Endodermal cell (in vitro differentiated cells): ENCODE results near the gene TMEM86B. TPM values are rescaled to one million over a fixed set of nuclear protein-coding genes. Genes with fewer than 3 reads are reported as not detected.

Experiments used
- DNase-seq: peaks from one replicate; pipeline ENCODE4 v3.0.0-alpha.2; 2017
- H3K27ac ChIP-seq: 2 replicates; pipeline ENCODE4 v1.5.1; 2013; ENCODE audit warnings: mild to moderate bottlenecking, low read depth, low read length, moderate library complexity
- H3K27me3 ChIP-seq: 2 replicates; pipeline ENCODE4 v1.6.1; 2013; ENCODE audit warnings: mild to moderate bottlenecking, low read length, moderate library complexity; ENCODE audit not compliant: insufficient read depth, control insufficient read depth, poor library complexity, severe bottlenecking
- H3K36me3 ChIP-seq: 2 replicates; pipeline ENCODE4 v1.7.0; 2013; ENCODE audit warnings: mild to moderate bottlenecking, low read length, moderate library complexity; ENCODE audit not compliant: control insufficient read depth, insufficient read depth
- H3K4me1 ChIP-seq: one replicate; pipeline ENCODE4 v1.7.0; 2013; ENCODE audit warnings: low read length; ENCODE audit not compliant: control insufficient read depth, insufficient read depth
- H3K4me3 ChIP-seq: 2 replicates; pipeline ENCODE4 v1.5.1; 2013; ENCODE audit warnings: mild to moderate bottlenecking, low read length, moderate library complexity
- H3K9ac ChIP-seq: 2 replicates; pipeline ENCODE4 v1.6.1; 2013; ENCODE audit warnings: mild to moderate bottlenecking, low read length, moderate library complexity; ENCODE audit not compliant: poor library complexity, severe bottlenecking; ENCODE audit errors: extremely low read depth
- H3K9me3 ChIP-seq: 2 replicates; pipeline ENCODE4 v1.6.1; 2013; ENCODE audit warnings: mild to moderate bottlenecking, low read length, moderate library complexity; ENCODE audit not compliant: control insufficient read depth
- H3K27ac Mint-ChIP-seq: 2 replicates; pipeline ENCODE4 v1.8.0; 2020; ENCODE audit warnings: mixed read lengths
- H3K27me3 Mint-ChIP-seq: 2 replicates; pipeline ENCODE4 v1.8.0; 2021; ENCODE audit warnings: mild to moderate bottlenecking, mixed read lengths; ENCODE audit not compliant: insufficient read depth
- H3K36me3 Mint-ChIP-seq: 2 replicates; pipeline ENCODE4 v1.8.0; 2020; ENCODE audit warnings: low read depth, mixed read lengths
- H3K4me1 Mint-ChIP-seq: 2 replicates; pipeline ENCODE4 v1.8.0; 2020; ENCODE audit warnings: mixed read lengths
- H3K4me3 Mint-ChIP-seq: 2 replicates; pipeline ENCODE4 v1.8.0; 2020; ENCODE audit warnings: mild to moderate bottlenecking, moderate library complexity, mixed read lengths
- H3K9me3 Mint-ChIP-seq: 2 replicates; pipeline ENCODE4 v1.8.0; 2020; ENCODE audit warnings: mild to moderate bottlenecking, mixed read lengths
- WGBS, 2 experiments: methylation state at CpG; one replicate each; pipeline versions ENCODE4 v1.1.5 to v1.1.7; 2013; ENCODE audit warnings: missing lambda C conversion rate in 2 of 2, mixed read lengths in 1 of 2; ENCODE audit not compliant: insufficient coverage in 1 of 2, insufficient read length in 1 of 2; 5-methylcytosine and 5-hydroxymethylcytosine counted together
- long read RNA-seq, 4 experiments: library from polyadenylated mRNA in 2 of 4; library from RNA in 1 of 4; library from capped mRNA in 1 of 4; stranded (forward) in 3 of 4; unstranded in 1 of 4; transcript quantifications; one replicate each; pipeline ENCODE4 v2.0.0, GENCODE V29; 2020 to 2021; ENCODE audit warnings: inconsistent platforms in 1 of 4
- polyA plus RNA-seq, 2 experiments: library from polyadenylated mRNA; stranded (reverse); fragments of 50-300 nt; gene quantifications; one replicate each; pipeline ENCODE4 v1.2.3, GENCODE V29; 2013
- total RNA-seq, 2 donors: library from RNA; stranded (reverse); fragmentation: NEBNext Ultra II Directional in 1 of 2; extraction: Animal tissue kit (Norgen Biotek cat#: 25700) in 1 of 2; gene quantifications; 2 replicates in 1 of 2; 3 replicates in 1 of 2; pipeline ENCODE4 v1.2.1, GENCODE V29; 2021
- TF ChIP-seq, protein P1 (sequence below): fragments of 200-600 bp; sonication (generic); conservative IDR thresholded peaks from 2 replicates; pipeline ENCODE4 v1.5.0; 2021; ENCODE audit warnings: antibody characterized with exemption, mild to moderate bottlenecking

Gene TMEM86B, protein sequence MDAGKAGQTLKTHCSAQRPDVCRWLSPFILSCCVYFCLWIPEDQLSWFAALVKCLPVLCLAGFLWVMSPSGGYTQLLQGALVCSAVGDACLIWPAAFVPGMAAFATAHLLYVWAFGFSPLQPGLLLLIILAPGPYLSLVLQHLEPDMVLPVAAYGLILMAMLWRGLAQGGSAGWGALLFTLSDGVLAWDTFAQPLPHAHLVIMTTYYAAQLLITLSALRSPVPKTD
- 1 to 10 TPM; 2.9 to 5.9 TPM for total RNA-seq
- polyA plus RNA-seq (2013, experiment 1 of 2): 4.9 TPM
- polyA plus RNA-seq (2013, experiment 2 of 2): 3.5 TPM
- long read RNA-seq, experiment 1, partial matches to known transcripts: 0 of 1 reads
- long read RNA-seq, experiment 1, other reads (novel, unspliced or antisense): 0 of 1 reads
- long read RNA-seq, experiment 2, partial matches to known transcripts: 0 of 2 reads
- long read RNA-seq, experiment 2, other reads (novel, unspliced or antisense): 0 of 2 reads
- long read RNA-seq, experiment 3, partial matches to known transcripts: 0 of 3 reads
- long read RNA-seq, experiment 3, other reads (novel, unspliced or antisense): 0 of 3 reads
- long read RNA-seq, experiment 4, partial matches to known transcripts: 0 of 1 reads
- long read RNA-seq, experiment 4, other reads (novel, unspliced or antisense): 0 of 1 reads

DNA sequence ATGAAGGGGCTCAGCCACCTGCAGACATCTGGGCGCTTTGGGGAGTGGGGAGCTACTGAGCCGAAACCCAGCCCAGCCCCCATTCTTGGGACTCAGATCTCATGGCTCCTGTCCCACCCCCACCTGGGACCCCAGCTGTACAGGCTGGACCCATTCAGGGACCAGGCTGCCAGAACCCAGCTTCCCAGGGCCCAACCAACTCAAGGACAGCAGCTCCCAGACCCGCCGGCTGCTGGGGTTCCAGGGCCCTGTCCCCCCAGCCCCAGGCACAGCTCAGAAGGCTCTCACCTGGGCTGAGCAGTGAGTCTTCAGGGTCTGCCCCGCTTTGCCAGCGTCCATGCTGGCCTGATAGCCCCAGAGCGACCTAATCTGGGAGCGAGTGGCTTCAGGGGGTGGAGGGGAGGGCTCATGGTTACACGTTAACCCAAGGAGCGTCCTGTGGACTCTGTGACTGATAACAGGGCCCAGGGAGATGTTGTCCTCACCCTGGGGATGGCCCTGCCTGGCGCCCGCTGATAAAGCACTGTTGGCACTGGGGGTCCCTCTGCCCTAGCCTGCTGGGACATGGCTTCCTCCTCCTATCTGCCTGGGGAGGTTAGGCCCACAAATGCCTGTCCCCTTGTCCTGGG lies at the start of gene TMEM86B:
TSS of gene TMEM86B (minus strand) at position 361 of the 629 bp plus-strand sequence. CDS start at position 339, 22 bp downstream.
- 86 to 91% methylated on average over 4 to 12 of the region's 12 CpGs for whole genome bisulfite sequencing, 2 experiments
- Histone ChIP-seq H3K36me3 (peaks cover 16% of the 10 kb centered on the region), H3K9ac (no peak within 1 kb of the TSS), H3K4me1 (peaks cover 5% of the 10 kb centered on the region), H3K4me3 (no peak within 1 kb of the TSS), H3K27me3 (no peaks in the 10 kb centered on the region), H3K9me3 (no peaks in the 10 kb centered on the region), H3K27ac (no peak within 1 kb of the TSS)
- Mint-ChIP-seq H3K9me3 (no peaks in the 10 kb centered on the region), H3K4me1 (peaks cover 7% of the 10 kb centered on the region), H3K27ac (peak within 1 kb of the TSS; percentile 58), H3K4me3 (no peak within 1 kb of the TSS), H3K27me3 (no peaks in the 10 kb centered on the region), H3K36me3 (peaks cover 29% of the 10 kb centered on the region)
- DNase-seq: no peak
- TF ChIP-seq, protein P1, sequence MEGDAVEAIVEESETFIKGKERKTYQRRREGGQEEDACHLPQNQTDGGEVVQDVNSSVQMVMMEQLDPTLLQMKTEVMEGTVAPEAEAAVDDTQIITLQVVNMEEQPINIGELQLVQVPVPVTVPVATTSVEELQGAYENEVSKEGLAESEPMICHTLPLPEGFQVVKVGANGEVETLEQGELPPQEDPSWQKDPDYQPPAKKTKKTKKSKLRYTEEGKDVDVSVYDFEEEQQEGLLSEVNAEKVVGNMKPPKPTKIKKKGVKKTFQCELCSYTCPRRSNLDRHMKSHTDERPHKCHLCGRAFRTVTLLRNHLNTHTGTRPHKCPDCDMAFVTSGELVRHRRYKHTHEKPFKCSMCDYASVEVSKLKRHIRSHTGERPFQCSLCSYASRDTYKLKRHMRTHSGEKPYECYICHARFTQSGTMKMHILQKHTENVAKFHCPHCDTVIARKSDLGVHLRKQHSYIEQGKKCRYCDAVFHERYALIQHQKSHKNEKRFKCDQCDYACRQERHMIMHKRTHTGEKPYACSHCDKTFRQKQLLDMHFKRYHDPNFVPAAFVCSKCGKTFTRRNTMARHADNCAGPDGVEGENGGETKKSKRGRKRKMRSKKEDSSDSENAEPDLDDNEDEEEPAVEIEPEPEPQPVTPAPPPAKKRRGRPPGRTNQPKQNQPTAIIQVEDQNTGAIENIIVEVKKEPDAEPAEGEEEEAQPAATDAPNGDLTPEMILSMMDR: no peak

DNA sequence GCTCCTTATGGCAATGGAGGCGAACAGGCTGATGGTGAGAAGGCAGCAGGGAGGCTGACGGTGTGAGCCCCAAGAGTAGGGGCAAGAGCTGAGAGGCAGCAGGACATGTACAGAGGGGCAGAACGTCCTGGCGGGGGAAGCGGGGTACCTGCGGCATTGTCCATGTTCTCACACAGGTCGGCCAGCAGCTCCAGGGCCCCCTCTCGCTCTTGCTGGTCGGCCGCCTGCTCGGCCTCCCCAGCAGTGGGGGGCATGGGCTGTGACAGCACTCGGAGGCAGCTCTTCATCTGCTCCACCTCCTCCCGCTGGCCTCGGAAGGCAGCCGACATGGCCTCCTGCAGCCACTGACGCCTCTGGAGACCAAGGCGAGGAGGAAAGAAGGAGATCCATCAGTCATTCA lies 48.9 kb upstream of the TMEM86B start:
- Histone ChIP-seq H3K27me3 (no peaks in the 10 kb centered on the region), H3K9me3 (no peaks in the 10 kb centered on the region), H3K4me3 (no peak overlapping the region), H3K9ac (no peak overlapping the region), H3K27ac (no peak overlapping the region), H3K36me3 (peaks cover 25% of the 10 kb centered on the region), H3K4me1 (peaks cover 2% of the 10 kb centered on the region)
- H3K27ac Mint-ChIP-seq: no peak overlapping the region
- no peak overlapping the region for H3K4me3 Mint-ChIP-seq
- H3K4me1 Mint-ChIP-seq: peaks cover 3% of the 10 kb centered on the region
- H3K36me3 Mint-ChIP-seq: peaks cover 29% of the 10 kb centered on the region
- 92 to 94% methylated on average over 6 to 17 of the region's 17 CpGs for WGBS, 2 experiments
- no peaks in the 10 kb centered on the region for H3K27me3 Mint-ChIP-seq
- no peak for DNase-seq
- H3K9me3 Mint-ChIP-seq: no peaks in the 10 kb centered on the region
- TF ChIP-seq, protein P1: no peak

DNA sequence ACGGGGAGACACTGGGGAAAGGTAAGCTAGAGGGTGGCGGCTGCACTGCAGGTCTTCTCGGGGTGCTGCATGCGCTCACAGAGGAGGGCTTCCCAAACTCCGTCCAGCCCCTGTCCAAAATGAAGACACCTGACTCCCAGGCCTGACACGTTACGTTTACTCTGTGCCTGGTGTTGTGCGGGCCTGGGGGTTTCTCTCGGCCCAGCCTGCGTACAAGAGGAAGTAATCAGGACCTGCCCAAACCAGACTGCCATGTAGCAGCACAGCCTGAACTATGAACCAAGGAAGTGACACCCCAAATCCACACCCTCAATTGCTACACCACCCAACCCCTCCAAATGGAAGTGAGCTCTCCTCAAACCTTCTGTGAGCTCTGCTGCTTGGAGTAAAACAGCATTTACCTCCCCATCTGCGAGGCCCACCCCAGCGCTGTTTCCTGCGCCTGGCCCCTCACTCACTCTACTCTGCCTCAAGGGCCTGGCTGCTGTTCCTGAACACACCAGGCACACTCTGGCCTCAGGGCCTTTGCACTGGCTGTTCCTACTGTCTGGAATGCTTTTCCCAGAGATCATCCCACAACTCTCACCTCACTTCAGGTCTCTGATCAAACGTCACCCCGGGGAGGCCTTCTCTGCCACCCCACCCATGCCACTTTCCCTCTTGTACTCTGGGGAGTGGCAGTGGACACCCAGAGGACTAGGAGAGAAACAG lies 48.3 kb upstream of the TMEM86B start:
- TF ChIP-seq, protein P1: no peak
- Histone ChIP-seq H3K27ac (no peak overlapping the region), H3K9ac (no peak overlapping the region), H3K9me3 (no peaks in the 10 kb centered on the region), H3K4me1 (peaks cover 2% of the 10 kb centered on the region), H3K27me3 (no peaks in the 10 kb centered on the region), H3K36me3 (peaks cover 25% of the 10 kb centered on the region), H3K4me3 (no peak overlapping the region)
- no peak overlapping the region for H3K4me3 Mint-ChIP-seq
- DNase-seq: no peak
- H3K27ac Mint-ChIP-seq: no peak overlapping the region
- H3K27me3 Mint-ChIP-seq: no peaks in the 10 kb centered on the region
- H3K36me3 Mint-ChIP-seq: peaks cover 35% of the 10 kb centered on the region
- H3K4me1 Mint-ChIP-seq: peaks cover 3% of the 10 kb centered on the region
- no peaks in the 10 kb centered on the region for H3K9me3 Mint-ChIP-seq
- 91 to 95% methylated on average over 12 to 15 of the region's 15 CpGs for WGBS, 2 experiments
